H1 (cell line): ENCODE results near the gene SLC6A18. TPM values are rescaled to one million over a fixed set of nuclear protein-coding genes. Genes with fewer than 3 reads are reported as not detected.
A peak's percentile ranks its signal among the peaks of the same experiment; 100 is the strongest.

Experiments
- CTCF ChIA-PET: fragments of 300-600 bp; sonication (Branson Sonifier 250); formaldehyde crosslinking; loops from one replicate; lab custom pipeline; 2021; ENCODE audit not compliant: partially characterized antibody; lab: Charles Lee
- POLR2A ChIA-PET: fragments of 300-600 bp; sonication (Branson Sonifier 250); formaldehyde crosslinking; loops from one replicate; lab custom pipeline; 2021; ENCODE audit warnings: inconsistent platforms; ENCODE audit not compliant: partially characterized antibody; lab: Charles Lee
- DNase-seq, 2 experiments: peaks; one replicate each; pipeline versions ENCODE4 v3.0.0 to v3.0.0-alpha.2; 2010 to 2022; ENCODE audit warnings: low spot score in 2 of 2, low read depth in 1 of 2, mixed read lengths in 1 of 2
- FAIRE-seq: peaks from 2 replicates; lab custom pipeline; 2011; peaks lifted over from hg19 to GRCh38; lab: Jason Lieb, UNC
- H2AFZ ChIP-seq: 2 replicates; pipeline ENCODE4 v1.8.1; 2012; ENCODE audit warnings: low read length, inconsistent platforms
- H2AK5ac ChIP-seq: 2 replicates; pipeline ENCODE4 v1.6.1; 2013; ENCODE audit warnings: low read depth, low read length
- H2BK120ac ChIP-seq: replicated peaks from 2 replicates; pipeline ENCODE3; 2013; ENCODE audit warnings: low read depth, low read length, inconsistent platforms
- H2BK12ac ChIP-seq: 2 replicates; pipeline ENCODE4 v1.6.1; 2013; ENCODE audit warnings: low read depth, low read length
- H2BK15ac ChIP-seq: 2 replicates; pipeline ENCODE4 v1.6.1; 2013; ENCODE audit warnings: low read length
- H2BK20ac ChIP-seq: 2 replicates; pipeline ENCODE4 v1.6.1; 2013; ENCODE audit warnings: low read length
- H2BK5ac ChIP-seq: 2 replicates; pipeline ENCODE4 v1.6.1; 2013; ENCODE audit warnings: low read depth, low read length
- H3K14ac ChIP-seq: 2 replicates; pipeline ENCODE4 v1.6.1; 2013; ENCODE audit warnings: inconsistent platforms; ENCODE audit not compliant: insufficient read length
- H3K18ac ChIP-seq: 2 replicates; pipeline ENCODE4 v1.6.1; 2013; ENCODE audit warnings: low read length; ENCODE audit errors: extremely low read depth
- H3K23ac ChIP-seq: 2 replicates; pipeline ENCODE4 v1.6.1; 2013; ENCODE audit warnings: inconsistent platforms; ENCODE audit not compliant: insufficient read length
- H3K23me2 ChIP-seq: 2 replicates; pipeline ENCODE4 v1.6.1; 2013; ENCODE audit warnings: low read depth, low read length
- H3K27ac ChIP-seq: 2 replicates; pipeline ENCODE4 v1.6.1; 2011; ENCODE audit warnings: low read depth, low read length, inconsistent platforms
- H3K27me3 ChIP-seq, 4 experiments: replicated peaks in 1 of 4; 1 replicate in 1 of 4; 2 replicates in 3 of 4; pipeline versions ENCODE4 v1.6.1 to v1.8.1; 2011 to 2013; ENCODE audit warnings: low read length in 3 of 4, mild to moderate bottlenecking in 3 of 4, inconsistent platforms in 2 of 4, mixed read lengths in 2 of 4, moderate library complexity in 1 of 4; ENCODE audit not compliant: control insufficient read depth in 3 of 4, insufficient read depth in 3 of 4; ENCODE audit errors: extremely low read depth in 1 of 4
- H3K36me3 ChIP-seq, 4 experiments: 2 replicates each; pipeline versions ENCODE4 v1.6.1 to v1.8.1; 2011 to 2013; ENCODE audit warnings: mild to moderate bottlenecking in 4 of 4, low read length in 3 of 4, moderate library complexity in 2 of 4, control low read depth in 1 of 4, inconsistent platforms in 1 of 4; ENCODE audit not compliant: insufficient read depth in 4 of 4, control insufficient read depth in 2 of 4
- H3K4ac ChIP-seq: replicated peaks from 2 replicates; pipeline ENCODE3; 2013; ENCODE audit warnings: low read length, low read depth, mixed read lengths, inconsistent platforms; ENCODE audit not compliant: insufficient read length
- H3K4me1 ChIP-seq, 4 experiments: replicated peaks in 1 of 4; 1 replicate in 1 of 4; 2 replicates in 3 of 4; pipeline versions ENCODE4 v1.6.1 to v1.8.1; 2011 to 2013; ENCODE audit warnings: low read length in 3 of 4, inconsistent platforms in 2 of 4, mixed read lengths in 1 of 4; ENCODE audit not compliant: insufficient read depth in 4 of 4, control insufficient read depth in 3 of 4
- H3K4me2 ChIP-seq, 2 experiments: 2 replicates each; pipeline versions ENCODE4 v1.6.1 to v1.8.1; 2011 to 2013; ENCODE audit warnings: low read depth in 2 of 2, low read length in 2 of 2, control low read depth in 1 of 2, inconsistent platforms in 1 of 2, mild to moderate bottlenecking in 1 of 2; ENCODE audit not compliant: insufficient read depth in 1 of 2
- H3K4me3 ChIP-seq, 4 experiments: fragments of 200-600, 300-600 bp in 1 of 4; sonication (generic), shearing (Covaris generic), sonication (Bioruptor Twin) in 1 of 4; 2 replicates each; pipeline versions ENCODE4 v1.5.1 to v1.8.1; 2011 to 2016; ENCODE audit warnings: low read length in 4 of 4, low read depth in 3 of 4, control low read depth in 2 of 4, inconsistent platforms in 2 of 4, mild to moderate bottlenecking in 2 of 4, mixed read lengths in 1 of 4, moderate library complexity in 1 of 4; ENCODE audit not compliant: insufficient read depth in 2 of 4; ENCODE audit errors: extremely low read depth in 1 of 4
- H3K56ac ChIP-seq: replicated peaks from 2 replicates; pipeline ENCODE3; 2013; ENCODE audit warnings: low read depth, mild to moderate bottlenecking, mixed read lengths, low read length, inconsistent platforms; ENCODE audit not compliant: insufficient read length
- H3K79me1 ChIP-seq: 2 replicates; pipeline ENCODE4 v1.6.1; 2013; ENCODE audit warnings: low read depth, low read length, control low read depth
- H3K79me2 ChIP-seq, 2 experiments: 2 replicates each; pipeline versions ENCODE4 v1.6.1 to v1.8.1; 2012 to 2013; ENCODE audit warnings: low read length in 2 of 2, mild to moderate bottlenecking in 2 of 2, inconsistent platforms in 1 of 2; ENCODE audit not compliant: insufficient read depth in 2 of 2, control insufficient read depth in 1 of 2
- H3K9ac ChIP-seq, 4 experiments: replicated peaks in 1 of 4; 1 replicate in 1 of 4; 2 replicates in 3 of 4; pipeline versions ENCODE4 v1.6.1 to v1.8.1; 2011 to 2013; ENCODE audit warnings: low read depth in 3 of 4, low read length in 3 of 4, control low read depth in 2 of 4, mild to moderate bottlenecking in 2 of 4, moderate library complexity in 2 of 4, inconsistent platforms in 1 of 4; ENCODE audit errors: extremely low read depth in 1 of 4
- H3K9me3 ChIP-seq, 2 experiments: 2 replicates each; pipeline versions ENCODE4 v1.6.1 to v1.8.1; 2012 to 2013; ENCODE audit warnings: mild to moderate bottlenecking in 2 of 2, moderate library complexity in 2 of 2, control low read depth in 1 of 2, inconsistent platforms in 1 of 2, low read depth in 1 of 2, low read length in 1 of 2, mixed read lengths in 1 of 2; ENCODE audit not compliant: insufficient read depth in 2 of 2
- H4K20me1 ChIP-seq, 2 experiments: replicated peaks in 1 of 2; 2 replicates each; pipeline versions ENCODE3 to v1.8.1; 2011 to 2013; ENCODE audit warnings: inconsistent platforms in 2 of 2, low read length in 2 of 2, mild to moderate bottlenecking in 1 of 2; ENCODE audit not compliant: insufficient read depth in 2 of 2, control insufficient read depth in 1 of 2
- H4K5ac ChIP-seq: 2 replicates; pipeline ENCODE4 v1.6.1; 2013; ENCODE audit warnings: low read length, low read depth, mixed read lengths, inconsistent platforms; ENCODE audit not compliant: insufficient read length
- H4K8ac ChIP-seq: 2 replicates; pipeline ENCODE4 v1.8.0; 2013; ENCODE audit warnings: mild to moderate bottlenecking, moderate library complexity, low read length, inconsistent platforms; ENCODE audit not compliant: insufficient read depth; ENCODE audit errors: extremely low read depth
- H4K91ac ChIP-seq: replicated peaks from 2 replicates; pipeline ENCODE3; 2013; ENCODE audit warnings: low read length, mixed read lengths, inconsistent platforms; ENCODE audit not compliant: insufficient read length
- CHD1 ChIP-seq: IDR thresholded peaks from 2 replicates; pipeline ENCODE4 v1.6.1; 2012; ENCODE audit warnings: low read depth, low read length, improper control_type of control experiment
- EZH2 ChIP-seq: fragments of 200-600 bp; sonication (generic); IDR thresholded peaks from 2 replicates; pipeline ENCODE4 v1.7.1; 2012; ENCODE audit warnings: low read depth, mild to moderate bottlenecking, moderate library complexity, low read length, inconsistent platforms; ENCODE audit not compliant: severe bottlenecking
- SP1 ChIP-seq: IDR thresholded peaks from 2 replicates; pipeline ENCODE4 v1.6.1; 2011; ENCODE audit warnings: low read depth, low read length
- SRF ChIP-seq: IDR thresholded peaks from 2 replicates; pipeline ENCODE4 v1.6.1; 2011; ENCODE audit warnings: mild to moderate bottlenecking, low read depth, low read length, moderate library complexity
- WGBS, 2 experiments: shearing (Covaris generic) in 1 of 2; methylation state at CpG; one replicate each; pipeline versions ENCODE4 v1.1.6 to v1.1.7; 2013 to 2015; ENCODE audit warnings: low lambda C conversion rate in 2 of 2, mixed read lengths in 2 of 2, inconsistent platforms in 1 of 2, low coverage in 1 of 2, missing lambda C conversion rate in 1 of 2; ENCODE audit not compliant: insufficient replicate concordance in 2 of 2, insufficient coverage in 1 of 2, insufficient read length in 1 of 2; ENCODE audit errors: extremely low coverage in 1 of 2, missing lambda C conversion rate in 1 of 2; 5-methylcytosine and 5-hydroxymethylcytosine counted together
- polyA plus RNA-seq, 7 experiments: library from polyadenylated mRNA; depleted of rRNA in 3 of 7; stranded (reverse) in 5 of 7; unstranded in 2 of 7; fragments of >200 nt in 5 of 7; fragments of 200-250 nt in 2 of 7; gene quantifications; 1 replicate in 5 of 7; 2 replicates in 1 of 7; 4 replicates in 1 of 7; pipeline versions ENCODE4 v1.2.1 to v1.2.3, GENCODE V29; 2011 to 2013; ENCODE audit warnings: missing spikeins in 2 of 7, mixed read lengths in 2 of 7
- total RNA-seq: library from RNA; stranded (reverse); fragmentation: NEBNext Ultra II Directional; extraction: Animal tissue kit (Norgen Biotek cat#: 25700); gene quantifications from 2 replicates; pipeline ENCODE4 v1.2.1, GENCODE V29; 2021

The SLC6A18 gene
- total and polyA plus RNA-seq, 2 of the 8 experiments (the other 6 are each of a cell fraction or from before 2014, with no cell fraction given): not detected

GRCh38 chr5:1176473-1177391 is 48.4 kb upstream of the SLC6A18 start:
- H3K23ac ChIP-seq: no peak overlapping the region
- no peak for FAIRE-seq
- WGBS, 2 experiments: 94% methylated on average over 36 of the region's 42 CpGs; no CpG with 5 or more reads in 1 of the 2 experiments
- no peak overlapping the region for H2AK5ac ChIP-seq
- H3K4me1 ChIP-seq: 0 out of 7 replicates have a peak, but pooled peaks cover 0 to 4% (median 0%) of the 10 kb centered on the region in 4 experiments
- H4K5ac ChIP-seq: no peak overlapping the region
- H3K79me1 ChIP-seq: no peaks in the 10 kb centered on the region
- TF ChIP-seq SP1 (peak; percentile 77; the same call in 1 of the 2 replicates), EZH2 (peak; percentile 28), CHD1 (no peak), SRF (no peak)
- H2BK20ac ChIP-seq: no peak overlapping the region
- no peak overlapping the region for H2BK12ac ChIP-seq
- POLR2A ChIA-PET: no interaction called here
- 0 out of 2 replicates have a peak overlapping the region, but pooled peaks have one; percentile 29 for H2BK15ac ChIP-seq
- H2BK120ac ChIP-seq: no peak overlapping the region
- no peak overlapping the region for H3K4me2 ChIP-seq
- no peaks in the 10 kb centered on the region for H4K20me1 ChIP-seq
- no peaks in the 10 kb centered on the region for H3K79me2 ChIP-seq
- no peaks in the 10 kb centered on the region for H3K23me2 ChIP-seq
- no peak overlapping the region for H3K4me3 ChIP-seq
- no peaks in the 10 kb centered on the region for H3K27me3 ChIP-seq
- H2BK5ac ChIP-seq: no peak overlapping the region
- no peak overlapping the region for H3K9ac ChIP-seq
- H2AFZ ChIP-seq: no peak overlapping the region
- no peaks in the 10 kb centered on the region; a peak in 1 of 4 replicates for H3K9me3 ChIP-seq
- H3K18ac ChIP-seq: peak overlapping the region; percentile 48; the same call in 1 of the 2 replicates
- CTCF ChIA-PET: interaction anchor here (0.6 to 3.2 kb wide), 4 partner anchors 7 to 228 kb away, joined by 3 to 30 read pairs (median 5); no protein-coding TSS in a partner anchor
- H3K36me3 ChIP-seq: no peaks in the 10 kb centered on the region
- H3K27ac ChIP-seq: no peak overlapping the region; the same call in 1 of the 2 replicates
- peak overlapping the region; percentile 63; the same call in 1 of the 2 replicates for H4K8ac ChIP-seq
- no peak overlapping the region for H3K56ac ChIP-seq
- no peak overlapping the region for H3K4ac ChIP-seq
- no peak overlapping the region for H4K91ac ChIP-seq
- H3K14ac ChIP-seq: no peak overlapping the region
- DNase-seq: peak in 1 of 2 experiments; percentile 71
